Hypothalamus (tissue), 51 donors: ENCODE results near the gene C3orf38.
A peak's percentile ranks its signal among the peaks of the same experiment; 100 is the strongest.
"Not testable (repeated sequence)": the region's sequence is repeated elsewhere in the genome, so short reads cannot be mapped to it uniquely, and the experiment has no call there.

Source experiments
- DNase-seq, 51 donors: peaks; one replicate each; lab custom pipeline; 2025; lab: John Stamatoyannopoulos, UW

C3orf38 gene

GRCh38 chr3:88151358-88151757 is 1.6 kb downstream of the C3orf38 start:
- DNase-seq: no peak

- DNase-seq: no peak
Observed at GRCh38 chr3:88152841-88153240, 3.1 kb downstream of the C3orf38 start.

GRCh38 chr3:88166419-88166971 is 16.7 kb downstream of the C3orf38 start:
- no peak for DNase-seq

GRCh38 chr3:88167173-88167572 is 17.4 kb downstream of the C3orf38 start:
- no peak for DNase-seq

GRCh38 chr3:88167704-88168103 is 17.9 kb downstream of the C3orf38 start:
- DNase-seq: no peak

DNA sequence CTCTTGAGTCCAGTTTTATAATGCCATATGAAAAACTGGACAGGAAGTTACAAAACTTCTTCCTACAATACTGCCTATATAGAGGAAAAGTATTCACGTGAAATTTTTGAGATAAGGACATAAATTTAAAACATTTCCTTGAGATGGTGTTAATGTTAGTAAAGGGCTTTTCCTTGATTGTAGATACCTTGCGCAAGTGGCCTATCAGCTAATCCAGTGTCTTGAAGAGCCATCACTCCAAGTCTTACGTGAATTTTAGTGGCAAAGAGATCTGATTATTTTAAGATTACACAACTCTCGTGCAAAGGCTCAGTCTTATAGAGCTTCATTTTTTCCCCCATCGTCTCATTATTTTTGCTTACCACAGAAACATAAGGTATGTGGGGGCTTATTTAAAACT is 18.4 kb downstream of the C3orf38 start:
- DNase-seq: no peak

DNA sequence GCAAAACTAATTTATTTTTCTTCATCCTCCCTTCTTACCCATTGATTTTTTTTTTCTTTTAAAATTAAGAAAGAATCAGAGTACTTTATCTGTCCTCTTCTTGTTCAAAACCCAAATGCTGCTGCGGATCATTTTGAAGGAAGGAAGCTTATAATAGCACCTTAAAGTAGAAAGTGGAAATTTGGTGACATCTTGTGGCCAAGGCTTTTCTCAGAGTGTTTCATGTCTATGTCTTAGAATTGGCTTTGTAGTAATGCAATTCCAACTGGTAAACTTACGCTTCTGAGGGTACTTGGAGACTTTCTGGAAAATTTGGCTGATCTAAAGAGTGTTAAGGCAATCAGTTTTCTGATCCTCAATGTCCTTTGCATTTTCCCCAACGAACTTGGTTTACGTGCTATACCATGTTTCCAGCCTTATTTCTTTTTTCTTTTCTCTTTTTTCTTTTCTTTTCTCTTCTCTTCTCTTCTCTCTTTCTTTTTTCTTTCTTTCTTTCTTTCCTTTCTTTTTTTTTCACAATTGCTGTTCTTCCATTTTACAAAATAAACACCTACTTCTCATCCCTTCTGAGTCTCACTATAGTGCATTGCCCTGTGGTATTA is 30.7 kb downstream of the C3orf38 start:
- no peak for DNase-seq

- not testable (repeated sequence) for DNase-seq
Observed at GRCh38 chr3:88182165-88182918, 32.6 kb downstream of the C3orf38 start.

GRCh38 chr3:88188436-88188835 is 38.7 kb downstream of the C3orf38 start:
- peak in 29 of 51 donors; percentile 1 to 69 (median 28) for DNase-seq

- DNase-seq: no peak
Observed at GRCh38 chr3:88189361-88189810, 39.6 kb downstream of the C3orf38 start.

GRCh38 chr3:88191872-88192409 is 42.2 kb downstream of the C3orf38 start:
- no peak for DNase-seq

DNA sequence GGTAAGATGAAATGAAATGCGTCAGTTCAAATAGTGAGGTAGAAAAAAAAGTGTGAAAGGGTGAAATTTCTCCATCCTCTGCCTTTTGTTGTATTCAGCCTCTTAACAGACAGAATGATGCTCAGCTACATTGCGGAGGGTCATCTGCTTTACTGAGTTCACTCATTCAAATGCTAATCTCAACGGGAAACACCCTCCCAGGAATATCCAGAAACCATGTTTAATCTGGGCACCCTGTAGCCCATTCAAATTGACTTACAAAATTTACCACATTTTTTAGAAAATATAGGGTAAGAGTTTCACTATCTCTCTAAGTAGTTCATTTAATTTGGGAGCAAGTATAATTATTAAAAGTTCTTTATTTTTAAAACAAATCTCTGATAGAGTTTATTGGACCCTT is 42.9 kb downstream of the C3orf38 start:
- DNase-seq: no peak

GRCh38 chr3:88195951-88196434 is 46.2 kb downstream of the C3orf38 start:
- DNase-seq: no peak

DNA sequence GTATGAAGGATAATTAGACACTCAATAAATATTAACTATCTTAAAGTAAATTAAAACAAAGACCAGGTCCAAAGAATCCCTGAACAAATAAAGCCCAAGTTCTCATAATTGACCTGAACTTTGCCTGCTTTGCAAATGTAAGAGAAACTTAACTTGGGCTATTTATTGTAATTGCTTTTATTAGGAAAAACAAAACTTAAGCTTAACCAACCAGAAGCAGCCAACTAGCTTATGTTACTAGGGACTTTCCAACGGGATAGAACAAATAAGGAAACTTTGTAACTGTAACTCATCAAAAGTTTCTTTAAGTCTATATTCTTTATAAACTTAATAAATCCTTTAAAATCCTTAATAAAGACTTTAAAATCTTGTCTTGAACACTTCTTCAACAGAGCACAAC is 48.4 kb downstream of the C3orf38 start:
- DNase-seq: no peak

- DNase-seq: peak in 45 of 51 donors; percentile 1 to 81 (median 49)
Observed at GRCh38 chr3:88203642-88204055, 53.9 kb downstream of the C3orf38 start.
